Body of pancreas (tissue), 4 donors: ENCODE results near the gene CCDC57. TPM values are rescaled to one million over a fixed set of nuclear protein-coding genes. Genes with fewer than 3 reads are reported as not detected.
A peak's percentile ranks its signal among the peaks of the same experiment; 100 is the strongest.
"Not testable (repeated sequence)": the region's sequence is repeated elsewhere in the genome, so short reads cannot be mapped to it uniquely, and the experiment has no call there.

Experiments used
- ATAC-seq: fragments of 150-250 bp; one replicate; pipeline ENCODE4 v1.9.1; 2016
- DNase-seq, 4 donors: peaks; one replicate each; pipeline ENCODE4 v3.0.0-alpha.2; 2019
- H3K27ac ChIP-seq, 4 donors: fragments of 200-600 bp; sonication (generic); 1 replicate in 3 of 4; 2 replicates in 1 of 4; pipeline versions ENCODE4 v1.5.1 to v1.6.1; 2016 to 2019; ENCODE audit warnings: mild to moderate bottlenecking in 1 of 4, mixed read lengths in 1 of 4, moderate library complexity in 1 of 4
- H3K27me3 ChIP-seq, 2 donors: fragments of 200-600 bp; sonication (generic); one replicate each; pipeline ENCODE4 v1.6.0; 2016; ENCODE audit warnings: mild to moderate bottlenecking in 1 of 2
- H3K36me3 ChIP-seq, 2 donors: fragments of 200-600 bp; sonication (generic); replicated peaks in 1 of 2; 2 replicates each; pipeline ENCODE4 v1.5.1; 2016; ENCODE audit warnings: low read depth in 2 of 2; ENCODE audit not compliant: insufficient read depth in 1 of 2
- H3K4me1 ChIP-seq: fragments of 200-600 bp; sonication (generic); one replicate; pipeline ENCODE4 v1.6.0; 2016
- H3K4me3 ChIP-seq, 2 donors: fragments of 200-600 bp; sonication (generic); 1 replicate in 1 of 2; 2 replicates in 1 of 2; pipeline ENCODE4 v1.5.1; 2016 to 2019
- H3K9me3 ChIP-seq, 3 donors: fragments of 200-600 bp; sonication (generic); 1 replicate in 2 of 3; 2 replicates in 1 of 3; pipeline ENCODE4 v1.5.1; 2016
- POLR2A ChIP-seq, 3 donors: fragments of 450-650 bp; IDR thresholded peaks; one replicate each; pipeline ENCODE4 v1.6.1; 2016; ENCODE audit warnings: antibody characterized with exemption in 3 of 3, mild to moderate bottlenecking in 2 of 3
- whole genome bisulfite sequencing, 2 donors: methylation state at CpG; one replicate each; pipeline ENCODE4 v1.1.5; 2017; 5-methylcytosine and 5-hydroxymethylcytosine counted together
- intact Hi-C: fragments of 100-400 bp; cut with DNase I; formaldehyde crosslinking; loops from one replicate; pipeline ENCODE4 v1.15.1; 2023
- total RNA-seq, 2 donors: library from RNA; depleted of rRNA; stranded (reverse); fragments of >200 nt; gene quantifications; one replicate each; pipeline ENCODE4 v1.1.0, GENCODE V29; 2016
- TF ChIP-seq, protein P1 (sequence below), 7 experiments: fragments of 450-650 bp in 4 of 7; fragments of 200-600 bp in 3 of 7; sonication (generic) in 3 of 7; IDR thresholded peaks; one replicate each; pipeline ENCODE4 v1.5.1; 2016 to 2019; ENCODE audit warnings: antibody characterized with exemption in 7 of 7

Gene CCDC57
- total RNA-seq, 2 donors from 2014 or later, result 24.1 to 60.3 TPM

GRCh38 chr17:82195675-82196672 lies 16.7 kb downstream of the CCDC57 start:
- Histone ChIP-seq H3K9me3 (no peaks in the 10 kb centered on the region), H3K4me1 (no peaks in the 10 kb centered on the region), H3K27ac (no peak overlapping the region), H3K27me3 (no peaks in the 10 kb centered on the region), H3K4me3 (no peak overlapping the region), H3K36me3 (peaks cover 0 to 16% of the 10 kb centered on the region in 2 donors)
- intact Hi-C loops, result no loop called here
- no peak for DNase-seq
- no peak for ATAC-seq
- WGBS, 2 donors, result 82 to 86% methylated on average over 19 to 25 of the region's 25 CpGs
- no peak for TF ChIP-seq POLR2A (IDR thresholded peaks at IDR 0.05)
- TF ChIP-seq, protein P1, sequence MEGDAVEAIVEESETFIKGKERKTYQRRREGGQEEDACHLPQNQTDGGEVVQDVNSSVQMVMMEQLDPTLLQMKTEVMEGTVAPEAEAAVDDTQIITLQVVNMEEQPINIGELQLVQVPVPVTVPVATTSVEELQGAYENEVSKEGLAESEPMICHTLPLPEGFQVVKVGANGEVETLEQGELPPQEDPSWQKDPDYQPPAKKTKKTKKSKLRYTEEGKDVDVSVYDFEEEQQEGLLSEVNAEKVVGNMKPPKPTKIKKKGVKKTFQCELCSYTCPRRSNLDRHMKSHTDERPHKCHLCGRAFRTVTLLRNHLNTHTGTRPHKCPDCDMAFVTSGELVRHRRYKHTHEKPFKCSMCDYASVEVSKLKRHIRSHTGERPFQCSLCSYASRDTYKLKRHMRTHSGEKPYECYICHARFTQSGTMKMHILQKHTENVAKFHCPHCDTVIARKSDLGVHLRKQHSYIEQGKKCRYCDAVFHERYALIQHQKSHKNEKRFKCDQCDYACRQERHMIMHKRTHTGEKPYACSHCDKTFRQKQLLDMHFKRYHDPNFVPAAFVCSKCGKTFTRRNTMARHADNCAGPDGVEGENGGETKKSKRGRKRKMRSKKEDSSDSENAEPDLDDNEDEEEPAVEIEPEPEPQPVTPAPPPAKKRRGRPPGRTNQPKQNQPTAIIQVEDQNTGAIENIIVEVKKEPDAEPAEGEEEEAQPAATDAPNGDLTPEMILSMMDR (IDR thresholded peaks at IDR 0.05), result no peak

- Histone ChIP-seq H3K27ac (no peak overlapping the region), H3K4me3 (no peak overlapping the region), H3K9me3 (no peaks in the 10 kb centered on the region), H3K4me1 (no peaks in the 10 kb centered on the region), H3K27me3 (no peaks in the 10 kb centered on the region), H3K36me3 (peaks cover 0 to 16% of the 10 kb centered on the region in 2 donors)
- ATAC-seq (no peak), DNase-seq (no peak)
- no peak for TF ChIP-seq POLR2A (IDR thresholded peaks at IDR 0.05)
- TF ChIP-seq, protein P1 (IDR thresholded peaks at IDR 0.05), result no peak
- intact Hi-C loops, result no loop called here
- 90 to 92% methylated on average over 5 to 15 of the region's 16 CpGs for WGBS, 2 donors
Observed at GRCh38 chr17:82194765-82195164, 17.9 kb downstream of the CCDC57 start.

DNA sequence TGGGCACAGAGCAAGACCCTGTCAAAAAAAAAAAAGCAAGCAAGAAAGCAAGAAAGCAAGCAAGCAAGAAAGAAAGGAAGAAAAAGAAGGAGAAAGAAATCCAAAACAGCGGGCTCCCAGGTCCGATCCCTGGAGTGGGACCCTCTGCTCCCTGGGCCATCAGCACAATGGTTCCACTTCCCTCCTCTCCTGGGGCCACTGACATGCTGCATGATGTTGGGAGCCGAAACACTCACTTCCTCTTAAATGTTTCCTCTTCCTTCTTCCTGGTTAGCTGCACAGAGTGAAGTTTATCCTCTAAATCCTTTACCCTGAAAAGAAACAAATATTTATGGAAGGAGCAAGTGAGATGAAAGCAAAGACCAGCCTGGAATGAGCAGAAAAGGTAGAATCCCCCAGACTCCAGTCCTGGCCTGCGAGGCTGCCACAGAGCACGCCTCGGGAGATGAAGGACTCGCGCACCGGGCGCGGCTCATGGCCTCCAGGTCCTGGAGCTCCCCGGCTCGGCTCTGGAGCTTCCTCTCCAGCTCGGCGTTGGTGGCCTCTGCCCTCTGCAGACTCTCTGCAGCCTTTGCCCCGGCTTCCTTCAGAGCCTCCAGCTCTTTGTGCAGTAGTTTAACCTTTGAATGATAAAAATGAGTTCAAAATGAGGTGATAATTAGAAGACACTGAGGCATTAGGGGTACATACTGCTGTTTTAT lies 19.0 kb downstream of the CCDC57 start:
- DNase-seq, result no peak
- WGBS, 2 donors, result 81 to 89% methylated on average over 16 of the region's 16 CpGs

GRCh38 chr17:82193050-82193449 lies 19.6 kb downstream of the CCDC57 start:
- H3K27me3 ChIP-seq, ATAC-seq, DNase-seq, H3K9me3 ChIP-seq, H3K4me1 ChIP-seq, H3K27ac ChIP-seq, intact Hi-C loops, H3K4me3 ChIP-seq: not testable (repeated sequence)
- H3K36me3 ChIP-seq, result peaks cover 0 to 16% of the 10 kb centered on the region in 2 donors
- WGBS, 2 donors, result 84 to 91% methylated on average over 6 of the region's 6 CpGs

More for the DNA sequence above, 19.0 kb downstream of the CCDC57 start:
- no peak for TF ChIP-seq POLR2A (IDR thresholded peaks at IDR 0.05)
- TF ChIP-seq, protein P1 (IDR thresholded peaks at IDR 0.05), result no peak
- peak overlapping the region in 1 of 4 donors; percentile 52 for H3K27ac ChIP-seq
- no peak overlapping the region for H3K4me3 ChIP-seq
- H3K9me3 ChIP-seq, result no peaks in the 10 kb centered on the region
- no peaks in the 10 kb centered on the region for H3K4me1 ChIP-seq
- H3K27me3 ChIP-seq, result no peaks in the 10 kb centered on the region
- intact Hi-C loops, result no loop called here
- ATAC-seq, result no peak
- peaks cover 0 to 16% of the 10 kb centered on the region in 2 donors for H3K36me3 ChIP-seq
